H1 (cell line): ENCODE data around the gene OR6V1. TPM values are rescaled to one million over a fixed set of nuclear protein-coding genes. Genes with fewer than 3 reads are reported as not detected.

Source experiments
- CTCF ChIA-PET: fragments of 300-600 bp; sonication (Branson Sonifier 250); formaldehyde crosslinking; loops from one replicate; lab custom pipeline; 2021; ENCODE audit not compliant: partially characterized antibody; lab: Charles Lee
- POLR2A ChIA-PET: fragments of 300-600 bp; sonication (Branson Sonifier 250); formaldehyde crosslinking; loops from one replicate; lab custom pipeline; 2021; ENCODE audit warnings: inconsistent platforms; ENCODE audit not compliant: partially characterized antibody; lab: Charles Lee
- DNase-seq, 2 experiments: peaks; one replicate each; pipeline versions ENCODE4 v3.0.0 to v3.0.0-alpha.2; 2010 to 2022; ENCODE audit warnings: low spot score in 2 of 2, low read depth in 1 of 2, mixed read lengths in 1 of 2
- FAIRE-seq: peaks from 2 replicates; lab custom pipeline; 2011; peaks lifted over from hg19 to GRCh38; lab: Jason Lieb, UNC
- H2AFZ ChIP-seq: 2 replicates; pipeline ENCODE4 v1.8.1; 2012; ENCODE audit warnings: low read length, inconsistent platforms
- H2AK5ac ChIP-seq: 2 replicates; pipeline ENCODE4 v1.6.1; 2013; ENCODE audit warnings: low read depth, low read length
- H2BK120ac ChIP-seq: replicated peaks from 2 replicates; pipeline ENCODE3; 2013; ENCODE audit warnings: low read depth, low read length, inconsistent platforms
- H2BK12ac ChIP-seq: 2 replicates; pipeline ENCODE4 v1.6.1; 2013; ENCODE audit warnings: low read depth, low read length
- H2BK15ac ChIP-seq: 2 replicates; pipeline ENCODE4 v1.6.1; 2013; ENCODE audit warnings: low read length
- H2BK20ac ChIP-seq: 2 replicates; pipeline ENCODE4 v1.6.1; 2013; ENCODE audit warnings: low read length
- H2BK5ac ChIP-seq: 2 replicates; pipeline ENCODE4 v1.6.1; 2013; ENCODE audit warnings: low read depth, low read length
- H3K14ac ChIP-seq: 2 replicates; pipeline ENCODE4 v1.6.1; 2013; ENCODE audit warnings: inconsistent platforms; ENCODE audit not compliant: insufficient read length
- H3K18ac ChIP-seq: 2 replicates; pipeline ENCODE4 v1.6.1; 2013; ENCODE audit warnings: low read length; ENCODE audit errors: extremely low read depth
- H3K23ac ChIP-seq: 2 replicates; pipeline ENCODE4 v1.6.1; 2013; ENCODE audit warnings: inconsistent platforms; ENCODE audit not compliant: insufficient read length
- H3K23me2 ChIP-seq: 2 replicates; pipeline ENCODE4 v1.6.1; 2013; ENCODE audit warnings: low read depth, low read length
- H3K27ac ChIP-seq: 2 replicates; pipeline ENCODE4 v1.6.1; 2011; ENCODE audit warnings: low read depth, low read length, inconsistent platforms
- H3K27me3 ChIP-seq, 4 experiments: replicated peaks in 1 of 4; 1 replicate in 1 of 4; 2 replicates in 3 of 4; pipeline versions ENCODE4 v1.6.1 to v1.8.1; 2011 to 2013; ENCODE audit warnings: low read length in 3 of 4, mild to moderate bottlenecking in 3 of 4, inconsistent platforms in 2 of 4, mixed read lengths in 2 of 4, moderate library complexity in 1 of 4; ENCODE audit not compliant: control insufficient read depth in 3 of 4, insufficient read depth in 3 of 4; ENCODE audit errors: extremely low read depth in 1 of 4
- H3K36me3 ChIP-seq, 4 experiments: 2 replicates each; pipeline versions ENCODE4 v1.6.1 to v1.8.1; 2011 to 2013; ENCODE audit warnings: mild to moderate bottlenecking in 4 of 4, low read length in 3 of 4, moderate library complexity in 2 of 4, control low read depth in 1 of 4, inconsistent platforms in 1 of 4; ENCODE audit not compliant: insufficient read depth in 4 of 4, control insufficient read depth in 2 of 4
- H3K4ac ChIP-seq: replicated peaks from 2 replicates; pipeline ENCODE3; 2013; ENCODE audit warnings: low read length, low read depth, mixed read lengths, inconsistent platforms; ENCODE audit not compliant: insufficient read length
- H3K4me1 ChIP-seq, 4 experiments: replicated peaks in 1 of 4; 1 replicate in 1 of 4; 2 replicates in 3 of 4; pipeline versions ENCODE4 v1.6.1 to v1.8.1; 2011 to 2013; ENCODE audit warnings: low read length in 3 of 4, inconsistent platforms in 2 of 4, mixed read lengths in 1 of 4; ENCODE audit not compliant: insufficient read depth in 4 of 4, control insufficient read depth in 3 of 4
- H3K4me2 ChIP-seq, 2 experiments: 2 replicates each; pipeline versions ENCODE4 v1.6.1 to v1.8.1; 2011 to 2013; ENCODE audit warnings: low read depth in 2 of 2, low read length in 2 of 2, control low read depth in 1 of 2, inconsistent platforms in 1 of 2, mild to moderate bottlenecking in 1 of 2; ENCODE audit not compliant: insufficient read depth in 1 of 2
- H3K4me3 ChIP-seq, 4 experiments: fragments of 200-600, 300-600 bp in 1 of 4; sonication (generic), shearing (Covaris generic), sonication (Bioruptor Twin) in 1 of 4; 2 replicates each; pipeline versions ENCODE4 v1.5.1 to v1.8.1; 2011 to 2016; ENCODE audit warnings: low read length in 4 of 4, low read depth in 3 of 4, control low read depth in 2 of 4, inconsistent platforms in 2 of 4, mild to moderate bottlenecking in 2 of 4, mixed read lengths in 1 of 4, moderate library complexity in 1 of 4; ENCODE audit not compliant: insufficient read depth in 2 of 4; ENCODE audit errors: extremely low read depth in 1 of 4
- H3K56ac ChIP-seq: replicated peaks from 2 replicates; pipeline ENCODE3; 2013; ENCODE audit warnings: low read depth, mild to moderate bottlenecking, mixed read lengths, low read length, inconsistent platforms; ENCODE audit not compliant: insufficient read length
- H3K79me1 ChIP-seq: 2 replicates; pipeline ENCODE4 v1.6.1; 2013; ENCODE audit warnings: low read depth, low read length, control low read depth
- H3K79me2 ChIP-seq, 2 experiments: 2 replicates each; pipeline versions ENCODE4 v1.6.1 to v1.8.1; 2012 to 2013; ENCODE audit warnings: low read length in 2 of 2, mild to moderate bottlenecking in 2 of 2, inconsistent platforms in 1 of 2; ENCODE audit not compliant: insufficient read depth in 2 of 2, control insufficient read depth in 1 of 2
- H3K9ac ChIP-seq, 4 experiments: replicated peaks in 1 of 4; 1 replicate in 1 of 4; 2 replicates in 3 of 4; pipeline versions ENCODE4 v1.6.1 to v1.8.1; 2011 to 2013; ENCODE audit warnings: low read depth in 3 of 4, low read length in 3 of 4, control low read depth in 2 of 4, mild to moderate bottlenecking in 2 of 4, moderate library complexity in 2 of 4, inconsistent platforms in 1 of 4; ENCODE audit errors: extremely low read depth in 1 of 4
- H3K9me3 ChIP-seq, 2 experiments: 2 replicates each; pipeline versions ENCODE4 v1.6.1 to v1.8.1; 2012 to 2013; ENCODE audit warnings: mild to moderate bottlenecking in 2 of 2, moderate library complexity in 2 of 2, control low read depth in 1 of 2, inconsistent platforms in 1 of 2, low read depth in 1 of 2, low read length in 1 of 2, mixed read lengths in 1 of 2; ENCODE audit not compliant: insufficient read depth in 2 of 2
- H4K20me1 ChIP-seq, 2 experiments: replicated peaks in 1 of 2; 2 replicates each; pipeline versions ENCODE3 to v1.8.1; 2011 to 2013; ENCODE audit warnings: inconsistent platforms in 2 of 2, low read length in 2 of 2, mild to moderate bottlenecking in 1 of 2; ENCODE audit not compliant: insufficient read depth in 2 of 2, control insufficient read depth in 1 of 2
- H4K5ac ChIP-seq: 2 replicates; pipeline ENCODE4 v1.6.1; 2013; ENCODE audit warnings: low read length, low read depth, mixed read lengths, inconsistent platforms; ENCODE audit not compliant: insufficient read length
- H4K8ac ChIP-seq: 2 replicates; pipeline ENCODE4 v1.8.0; 2013; ENCODE audit warnings: mild to moderate bottlenecking, moderate library complexity, low read length, inconsistent platforms; ENCODE audit not compliant: insufficient read depth; ENCODE audit errors: extremely low read depth
- H4K91ac ChIP-seq: replicated peaks from 2 replicates; pipeline ENCODE3; 2013; ENCODE audit warnings: low read length, mixed read lengths, inconsistent platforms; ENCODE audit not compliant: insufficient read length
- BCL11A ChIP-seq, 2 experiments: IDR thresholded peaks; one replicate each; pipeline ENCODE4 v1.6.1; 2011; ENCODE audit warnings: low read depth in 2 of 2, low read length in 2 of 2, mild to moderate bottlenecking in 2 of 2
- JUND ChIP-seq: IDR thresholded peaks from 2 replicates; pipeline ENCODE4 v1.6.1; 2011; ENCODE audit warnings: mild to moderate bottlenecking, improper control_type of control experiment, low read length
- MAFK ChIP-seq: IDR thresholded peaks from 2 replicates; pipeline ENCODE4 v1.6.1; 2012; ENCODE audit warnings: low read depth, mild to moderate bottlenecking, improper control_type of control experiment, low read length
- POLR2A ChIP-seq, 2 experiments: IDR thresholded peaks; 1 replicate in 1 of 2; 2 replicates in 1 of 2; pipeline ENCODE4 v1.6.1; 2011; ENCODE audit warnings: low read depth in 2 of 2, low read length in 2 of 2, mild to moderate bottlenecking in 2 of 2; ENCODE audit errors: control extremely low read depth in 1 of 2
- RFX5 ChIP-seq: IDR thresholded peaks from 2 replicates; pipeline ENCODE4 v1.6.1; 2011; ENCODE audit warnings: low read depth, low read length, improper control_type of control experiment, borderline replicate concordance
- RXRA ChIP-seq: IDR thresholded peaks from 2 replicates; pipeline ENCODE4 v1.6.1; 2011; ENCODE audit warnings: low read depth, mild to moderate bottlenecking, low read length, moderate library complexity; ENCODE audit not compliant: insufficient read depth
- YY1 ChIP-seq: IDR thresholded peaks from 2 replicates; pipeline ENCODE4 v1.6.1; 2011; ENCODE audit warnings: low read depth, mild to moderate bottlenecking, low read length
- WGBS, 2 experiments: shearing (Covaris generic) in 1 of 2; methylation state at CpG; one replicate each; pipeline versions ENCODE4 v1.1.6 to v1.1.7; 2013 to 2015; ENCODE audit warnings: low lambda C conversion rate in 2 of 2, mixed read lengths in 2 of 2, inconsistent platforms in 1 of 2, low coverage in 1 of 2, missing lambda C conversion rate in 1 of 2; ENCODE audit not compliant: insufficient replicate concordance in 2 of 2, insufficient coverage in 1 of 2, insufficient read length in 1 of 2; ENCODE audit errors: extremely low coverage in 1 of 2, missing lambda C conversion rate in 1 of 2; 5-methylcytosine and 5-hydroxymethylcytosine counted together
- polyA plus RNA-seq, 7 experiments: library from polyadenylated mRNA; depleted of rRNA in 3 of 7; stranded (reverse) in 5 of 7; unstranded in 2 of 7; fragments of >200 nt in 5 of 7; fragments of 200-250 nt in 2 of 7; gene quantifications; 1 replicate in 5 of 7; 2 replicates in 1 of 7; 4 replicates in 1 of 7; pipeline versions ENCODE4 v1.2.1 to v1.2.3, GENCODE V29; 2011 to 2013; ENCODE audit warnings: missing spikeins in 2 of 7, mixed read lengths in 2 of 7
- total RNA-seq: library from RNA; stranded (reverse); fragmentation: NEBNext Ultra II Directional; extraction: Animal tissue kit (Norgen Biotek cat#: 25700); gene quantifications from 2 replicates; pipeline ENCODE4 v1.2.1, GENCODE V29; 2021
- TF ChIP-seq, protein P1 (sequence below): IDR thresholded peaks from 2 replicates; pipeline ENCODE4 v1.6.1; 2012; ENCODE audit warnings: inconsistent platforms
- TF ChIP-seq, protein P2 (sequence below), 3 experiments: IDR thresholded peaks; 1 replicate in 2 of 3; 2 replicates in 1 of 3; pipeline versions ENCODE4 v1.5.1 to v1.6.1; 2011; ENCODE audit warnings: low read length in 3 of 3, mild to moderate bottlenecking in 3 of 3, inconsistent platforms in 2 of 3, low read depth in 1 of 3, moderate library complexity in 1 of 3; ENCODE audit not compliant: insufficient read depth in 1 of 3; ENCODE audit errors: control extremely low read depth in 1 of 3

Gene OR6V1
- total and polyA plus RNA-seq, 2 of the 8 experiments (the other 6 are each of a cell fraction or from before 2014, with no cell fraction given) = not detected

DNA sequence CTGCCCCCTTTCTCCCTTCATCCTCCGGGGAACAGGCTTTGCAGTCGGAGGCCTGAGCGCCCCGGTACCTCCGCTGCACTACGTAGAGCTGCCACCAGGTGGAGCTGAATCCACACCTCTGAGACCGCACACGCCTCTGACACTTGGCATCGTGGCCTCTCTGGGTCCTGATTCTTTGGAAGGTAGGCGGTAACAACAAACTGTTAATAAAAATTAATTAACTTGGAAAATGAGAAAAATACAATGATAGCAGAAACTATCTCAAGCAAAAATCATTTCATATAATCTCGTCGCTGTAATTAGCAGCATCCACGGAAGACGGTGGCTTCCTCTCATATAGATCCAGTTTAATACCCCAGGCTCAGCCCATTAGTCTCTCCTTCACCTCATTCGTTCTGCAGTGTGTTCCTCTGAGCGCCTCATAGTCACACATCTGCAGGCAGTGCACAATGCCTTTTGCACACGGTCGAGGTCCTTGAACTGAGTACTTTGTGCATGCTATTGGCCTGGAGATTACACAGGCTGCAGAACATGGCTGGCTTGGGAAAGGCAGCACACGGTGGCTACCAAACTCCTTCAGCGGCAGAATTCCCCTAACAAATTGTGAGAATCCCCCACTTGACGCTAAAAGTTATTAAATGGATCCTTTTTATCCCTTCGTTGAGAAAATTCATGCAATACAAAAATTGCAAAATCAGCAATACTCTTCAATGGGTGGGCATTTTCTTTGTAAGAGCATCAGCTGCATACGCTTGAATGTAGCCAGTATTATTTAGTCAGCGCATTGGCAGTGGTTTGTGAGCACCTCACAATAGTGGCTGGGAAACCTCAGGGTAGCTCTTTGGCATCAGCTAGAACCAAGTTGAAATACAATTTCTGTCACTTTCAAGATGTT is 43.9 kb upstream of the OR6V1 start:
- H4K91ac ChIP-seq = no peak overlapping the region
- no peak overlapping the region for H3K23ac ChIP-seq
- H3K27ac ChIP-seq = no peak overlapping the region
- no peak overlapping the region for H3K56ac ChIP-seq
- no peak overlapping the region for H2BK5ac ChIP-seq
- H2AFZ ChIP-seq = peak overlapping the region; percentile 82
- H3K4ac ChIP-seq = no peak overlapping the region
- no peak overlapping the region for H3K4me2 ChIP-seq
- H3K4me1 ChIP-seq = no peaks in the 10 kb centered on the region
- no peaks in the 10 kb centered on the region for H3K27me3 ChIP-seq
- no peak overlapping the region for H4K8ac ChIP-seq
- H2BK12ac ChIP-seq = no peak overlapping the region
- no peaks in the 10 kb centered on the region for H3K9me3 ChIP-seq
- H3K9ac ChIP-seq = no peak overlapping the region
- H4K20me1 ChIP-seq = no peaks in the 10 kb centered on the region
- no peaks in the 10 kb centered on the region for H3K36me3 ChIP-seq
- FAIRE-seq (peak; percentile 32), DNase-seq (peak; percentile 61 to 96)
- no peak overlapping the region for H2AK5ac ChIP-seq
- H3K18ac ChIP-seq = no peak overlapping the region
- H2BK15ac ChIP-seq = no peak overlapping the region
- POLR2A ChIA-PET = no interaction called here
- no peak overlapping the region for H2BK20ac ChIP-seq
- CTCF ChIA-PET = interaction anchor here (0.5 to 19.0 kb wide), 28 partner anchors 9 to 732 kb away, joined by 3 to 480 read pairs (median 4); partner anchors contain the start of genes TAS2R40 and TRPV5
- no peak overlapping the region for H2BK120ac ChIP-seq
- WGBS, 2 experiments = 41% methylated on average over 24 of the region's 24 CpGs; no CpG with 5 or more reads in 1 of the 2 experiments
- H3K79me1 ChIP-seq = no peaks in the 10 kb centered on the region
- H3K79me2 ChIP-seq = no peaks in the 10 kb centered on the region
- H3K14ac ChIP-seq = no peak overlapping the region
- H4K5ac ChIP-seq = no peak overlapping the region
- no peak overlapping the region for H3K4me3 ChIP-seq
- no peaks in the 10 kb centered on the region for H3K23me2 ChIP-seq
- TF ChIP-seq JUND = 0 out of 2 replicates have a peak, but pooled peaks have one; percentile 31
- no peak for TF ChIP-seq RFX5
- no peak for TF ChIP-seq BCL11A (IDR thresholded peaks at IDR 0.05; ENCODE audit: low read depth in 2 of 2, low read length in 2 of 2)
- no peak for TF ChIP-seq RXRA
- TF ChIP-seq, protein P1, sequence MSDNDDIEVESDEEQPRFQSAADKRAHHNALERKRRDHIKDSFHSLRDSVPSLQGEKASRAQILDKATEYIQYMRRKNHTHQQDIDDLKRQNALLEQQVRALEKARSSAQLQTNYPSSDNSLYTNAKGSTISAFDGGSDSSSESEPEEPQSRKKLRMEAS = peak; percentile 83
- TF ChIP-seq, protein P2, sequence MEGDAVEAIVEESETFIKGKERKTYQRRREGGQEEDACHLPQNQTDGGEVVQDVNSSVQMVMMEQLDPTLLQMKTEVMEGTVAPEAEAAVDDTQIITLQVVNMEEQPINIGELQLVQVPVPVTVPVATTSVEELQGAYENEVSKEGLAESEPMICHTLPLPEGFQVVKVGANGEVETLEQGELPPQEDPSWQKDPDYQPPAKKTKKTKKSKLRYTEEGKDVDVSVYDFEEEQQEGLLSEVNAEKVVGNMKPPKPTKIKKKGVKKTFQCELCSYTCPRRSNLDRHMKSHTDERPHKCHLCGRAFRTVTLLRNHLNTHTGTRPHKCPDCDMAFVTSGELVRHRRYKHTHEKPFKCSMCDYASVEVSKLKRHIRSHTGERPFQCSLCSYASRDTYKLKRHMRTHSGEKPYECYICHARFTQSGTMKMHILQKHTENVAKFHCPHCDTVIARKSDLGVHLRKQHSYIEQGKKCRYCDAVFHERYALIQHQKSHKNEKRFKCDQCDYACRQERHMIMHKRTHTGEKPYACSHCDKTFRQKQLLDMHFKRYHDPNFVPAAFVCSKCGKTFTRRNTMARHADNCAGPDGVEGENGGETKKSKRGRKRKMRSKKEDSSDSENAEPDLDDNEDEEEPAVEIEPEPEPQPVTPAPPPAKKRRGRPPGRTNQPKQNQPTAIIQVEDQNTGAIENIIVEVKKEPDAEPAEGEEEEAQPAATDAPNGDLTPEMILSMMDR (IDR thresholded peaks at IDR 0.05; ENCODE audit: control extremely low read depth in 1 of 3, insufficient read depth in 1 of 3, low read depth in 1 of 3, low read length in 3 of 3) = peak; percentile 89 to 98 (median 95)
- TF ChIP-seq YY1 = 0 out of 2 replicates have a peak, but pooled peaks have one; percentile 28
- no peak for TF ChIP-seq POLR2A (IDR thresholded peaks at IDR 0.05; ENCODE audit: control extremely low read depth in 1 of 2, low read depth in 2 of 2, low read length in 2 of 2)
- TF ChIP-seq MAFK = peak; percentile 14; the same call in 1 of the 2 replicates
